Measurements from ENCODE around the gene RBM17.

RBM17 gene

DNA sequence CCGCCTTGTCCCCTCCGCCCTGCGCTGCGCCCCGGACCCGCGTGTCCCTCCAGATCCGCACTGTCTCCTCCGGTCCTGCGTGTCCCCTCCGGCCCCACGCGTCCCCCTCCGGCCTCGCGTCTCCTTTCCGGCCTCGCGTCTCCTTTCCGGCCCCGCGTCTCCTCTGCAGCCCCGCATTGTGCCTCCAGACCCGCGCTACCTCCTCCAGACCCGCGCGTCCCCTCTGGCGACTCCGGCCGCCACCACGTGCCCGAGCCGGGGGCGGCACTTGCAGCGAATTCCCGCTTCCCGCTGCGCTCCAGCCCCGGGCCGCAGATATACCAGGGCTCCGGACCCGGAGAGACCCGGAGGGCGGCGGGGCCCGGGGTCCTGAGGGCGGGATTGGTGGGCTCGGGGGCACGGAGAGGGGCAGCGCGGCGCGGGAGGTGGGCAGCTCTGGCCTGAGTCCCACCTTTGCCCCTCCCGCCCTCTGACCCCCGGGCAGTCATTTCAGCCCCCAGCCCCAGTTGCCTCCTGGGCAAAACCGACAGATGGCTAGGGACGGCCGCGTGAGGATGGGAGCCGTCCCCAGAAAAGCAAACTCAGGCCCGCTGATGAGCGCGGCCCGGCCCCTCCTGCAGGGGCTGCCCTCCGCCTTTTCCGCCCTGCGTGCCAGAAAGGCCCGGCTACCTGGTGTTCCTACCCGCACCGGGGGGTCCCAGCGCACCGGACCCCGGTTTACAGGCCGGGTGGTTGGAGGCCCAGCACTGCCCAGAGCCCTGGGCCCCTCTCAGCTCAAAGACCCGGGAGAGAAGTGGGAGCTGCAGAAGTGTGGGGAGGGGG lies 56.5 kb downstream of the RBM17 start:
- H3K27me3 Mint-ChIP-seq (ENCODE audit: low read depth): peaks cover 34% of the 10 kb centered on the region
- H3K36me3 Mint-ChIP-seq (ENCODE audit: low read depth): no peaks in the 10 kb centered on the region
- H3K9me3 Mint-ChIP-seq: no peaks in the 10 kb centered on the region
- peak overlapping the region; percentile 79 to 88 (median 82) for H3K4me3 Mint-ChIP-seq
- TF ChIP-seq, protein P1, sequence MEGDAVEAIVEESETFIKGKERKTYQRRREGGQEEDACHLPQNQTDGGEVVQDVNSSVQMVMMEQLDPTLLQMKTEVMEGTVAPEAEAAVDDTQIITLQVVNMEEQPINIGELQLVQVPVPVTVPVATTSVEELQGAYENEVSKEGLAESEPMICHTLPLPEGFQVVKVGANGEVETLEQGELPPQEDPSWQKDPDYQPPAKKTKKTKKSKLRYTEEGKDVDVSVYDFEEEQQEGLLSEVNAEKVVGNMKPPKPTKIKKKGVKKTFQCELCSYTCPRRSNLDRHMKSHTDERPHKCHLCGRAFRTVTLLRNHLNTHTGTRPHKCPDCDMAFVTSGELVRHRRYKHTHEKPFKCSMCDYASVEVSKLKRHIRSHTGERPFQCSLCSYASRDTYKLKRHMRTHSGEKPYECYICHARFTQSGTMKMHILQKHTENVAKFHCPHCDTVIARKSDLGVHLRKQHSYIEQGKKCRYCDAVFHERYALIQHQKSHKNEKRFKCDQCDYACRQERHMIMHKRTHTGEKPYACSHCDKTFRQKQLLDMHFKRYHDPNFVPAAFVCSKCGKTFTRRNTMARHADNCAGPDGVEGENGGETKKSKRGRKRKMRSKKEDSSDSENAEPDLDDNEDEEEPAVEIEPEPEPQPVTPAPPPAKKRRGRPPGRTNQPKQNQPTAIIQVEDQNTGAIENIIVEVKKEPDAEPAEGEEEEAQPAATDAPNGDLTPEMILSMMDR (IDR thresholded peaks at IDR 0.05; ENCODE audit: unreplicated experiment in 3 of 3): no peak
- peaks cover 31% of the 10 kb centered on the region for H3K4me1 Mint-ChIP-seq
- peak overlapping the region in 1 of 3 experiments; percentile 58 for H3K27ac Mint-ChIP-seq

DNA sequence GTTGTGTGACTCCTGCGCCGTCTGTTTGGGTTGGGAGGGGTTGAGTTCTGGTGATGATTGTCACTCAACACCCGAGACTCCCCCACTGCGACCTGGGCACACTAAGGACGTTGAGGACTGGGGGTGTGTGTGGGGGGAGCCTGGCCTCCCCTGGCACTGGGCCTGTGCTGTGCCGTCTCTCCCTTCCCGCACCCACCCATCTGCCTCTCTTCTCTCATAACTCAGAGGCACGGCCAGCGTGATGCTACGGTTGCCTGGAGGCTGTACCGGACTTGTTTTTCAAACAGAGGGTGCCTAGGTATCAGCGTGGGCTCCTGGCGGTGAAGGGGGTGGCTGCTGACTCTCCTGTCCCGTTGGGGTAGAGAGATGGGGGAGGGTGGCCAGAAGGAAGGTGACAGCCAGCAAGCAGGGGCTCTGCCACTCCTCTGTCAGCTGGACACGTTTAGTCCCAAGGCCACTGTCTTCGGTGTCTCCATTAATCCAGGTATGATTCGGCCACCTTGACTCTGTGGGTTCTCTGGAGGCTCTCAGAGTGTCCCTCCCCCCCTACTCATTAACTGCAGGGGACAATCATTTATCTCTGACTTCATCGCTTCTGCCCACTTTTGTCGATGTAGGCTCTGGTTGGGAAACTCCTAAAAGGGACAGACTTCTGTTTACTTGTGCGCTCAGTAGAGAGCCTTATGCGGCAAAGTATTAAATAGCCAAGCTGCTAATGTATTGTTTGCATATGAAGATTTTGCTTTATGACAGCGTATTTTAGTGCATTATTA lies 57.4 kb downstream of the RBM17 start:
- Mint-ChIP-seq H3K27me3 (ENCODE audit: low read depth) (peaks cover 32% of the 10 kb centered on the region), H3K9me3 (no peaks in the 10 kb centered on the region), H3K4me1 (peaks cover 36% of the 10 kb centered on the region), H3K27ac (peak overlapping the region; percentile 48 to 77 (median 58)), H3K4me3 (peak overlapping the region; percentile 77 to 88 (median 79)), H3K36me3 (ENCODE audit: low read depth) (no peaks in the 10 kb centered on the region)
- TF ChIP-seq, protein P1 (IDR thresholded peaks at IDR 0.05; ENCODE audit: unreplicated experiment in 3 of 3): no peak

DNA sequence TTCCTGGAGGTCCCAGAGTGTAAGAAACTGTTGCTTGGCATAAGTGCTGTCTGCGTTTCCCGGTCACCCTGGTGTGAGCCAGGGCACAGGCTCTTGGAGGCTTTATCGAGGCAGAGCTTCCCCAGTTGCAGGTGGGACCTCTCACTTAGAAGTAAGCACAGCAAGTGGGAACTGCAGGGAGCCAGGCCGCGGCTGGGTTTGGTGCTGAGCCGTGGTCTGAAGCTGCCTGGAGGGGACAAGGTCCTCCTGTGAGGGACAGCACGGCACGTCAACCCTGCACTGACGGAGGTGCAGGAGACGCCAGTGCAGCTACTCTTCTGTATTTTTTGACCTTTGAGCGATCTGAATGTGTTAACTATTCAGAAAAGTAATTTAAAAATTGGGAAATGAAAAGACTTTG lies 58.1 kb downstream of the RBM17 start:
- TF ChIP-seq, protein P1 (IDR thresholded peaks at IDR 0.05; ENCODE audit: unreplicated experiment in 3 of 3): no peak
- peaks cover 34% of the 10 kb centered on the region for H3K4me1 Mint-ChIP-seq
- H3K27me3 Mint-ChIP-seq (ENCODE audit: low read depth): peaks cover 25% of the 10 kb centered on the region
- H3K9me3 Mint-ChIP-seq: no peaks in the 10 kb centered on the region
- H3K27ac Mint-ChIP-seq: peak overlapping the region; percentile 48 to 77 (median 58)
- H3K36me3 Mint-ChIP-seq (ENCODE audit: low read depth): no peaks in the 10 kb centered on the region
- peak overlapping the region; percentile 77 to 88 (median 79) for H3K4me3 Mint-ChIP-seq

DNA sequence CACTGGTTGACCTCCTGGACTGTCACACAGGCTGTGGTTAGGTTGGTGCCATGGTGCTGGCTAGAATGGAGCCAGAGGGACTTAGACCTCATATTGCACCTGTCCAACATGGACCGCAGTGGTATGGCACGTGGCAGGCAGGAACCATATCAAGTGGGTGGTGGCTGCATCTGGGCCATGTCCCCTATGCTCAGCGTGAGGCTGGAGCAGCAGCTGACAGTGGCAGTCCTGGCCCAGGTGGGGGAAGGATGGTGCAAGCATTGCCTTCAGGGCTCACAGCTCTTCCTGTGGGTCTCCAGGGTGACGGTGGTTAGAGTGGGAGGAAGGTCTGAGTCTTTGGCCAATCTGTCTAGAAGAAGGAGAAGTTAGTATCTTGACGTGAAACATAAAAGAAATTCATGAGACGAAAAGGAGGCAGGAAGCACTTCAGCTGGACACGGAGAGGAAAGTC lies 59.4 kb downstream of the RBM17 start:
- no peaks in the 10 kb centered on the region for H3K9me3 Mint-ChIP-seq
- TF ChIP-seq, protein P1 (IDR thresholded peaks at IDR 0.05; ENCODE audit: unreplicated experiment in 3 of 3): no peak
- peak overlapping the region in 2 of 3 experiments; percentile 4 to 8 for H3K27ac Mint-ChIP-seq
- peaks cover 34% of the 10 kb centered on the region for H3K4me1 Mint-ChIP-seq
- H3K4me3 Mint-ChIP-seq: peak overlapping the region in 1 of 3 experiments; percentile 58
- H3K36me3 Mint-ChIP-seq (ENCODE audit: low read depth): no peaks in the 10 kb centered on the region
- peaks cover 15% of the 10 kb centered on the region for H3K27me3 Mint-ChIP-seq (ENCODE audit: low read depth)

DNA sequence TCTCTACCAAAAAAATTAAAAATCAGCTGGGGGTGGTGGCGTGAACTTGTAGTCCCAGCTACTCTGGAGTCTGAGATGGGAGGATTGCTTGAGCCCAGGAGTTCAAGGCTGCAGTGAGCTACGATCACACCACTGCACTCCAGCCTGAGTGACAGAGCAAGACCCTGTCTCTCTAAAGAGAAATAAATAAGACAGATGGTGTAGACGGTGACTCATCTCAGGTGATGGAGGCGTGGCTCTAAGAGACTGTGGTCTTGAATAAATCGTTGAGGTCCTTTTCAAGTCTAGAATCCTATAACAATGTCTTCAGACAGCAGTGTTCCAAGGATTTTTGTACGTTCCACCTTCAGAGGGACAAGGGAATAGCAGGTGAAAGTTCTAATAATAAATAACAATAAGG lies 60.1 kb downstream of the RBM17 start:
- TF ChIP-seq, protein P1 (IDR thresholded peaks at IDR 0.05; ENCODE audit: unreplicated experiment in 3 of 3): no peak
- Mint-ChIP-seq H3K27me3 (ENCODE audit: low read depth) (peaks cover 10% of the 10 kb centered on the region), H3K4me1 (peaks cover 28% of the 10 kb centered on the region), H3K27ac (no peak overlapping the region), H3K4me3 (no peak overlapping the region), H3K36me3 (ENCODE audit: low read depth) (no peaks in the 10 kb centered on the region), H3K9me3 (no peaks in the 10 kb centered on the region)
